Ramos (cell line): ENCODE results near the gene CATSPER2.
"Not testable (repeated sequence)": the region's sequence is repeated elsewhere in the genome, so short reads cannot be mapped to it uniquely, and the experiment has no call there.

ENCODE experiments used
- in situ Hi-C: fragments of 300-500 bp; cut with MboI; formaldehyde crosslinking; loops from one replicate; pipeline ENCODE4 v1.14.3; 2022; ENCODE audit warnings: low sequenced_read_pairs; ENCODE audit not compliant: unreplicated experiment

CATSPER2 gene

DNA sequence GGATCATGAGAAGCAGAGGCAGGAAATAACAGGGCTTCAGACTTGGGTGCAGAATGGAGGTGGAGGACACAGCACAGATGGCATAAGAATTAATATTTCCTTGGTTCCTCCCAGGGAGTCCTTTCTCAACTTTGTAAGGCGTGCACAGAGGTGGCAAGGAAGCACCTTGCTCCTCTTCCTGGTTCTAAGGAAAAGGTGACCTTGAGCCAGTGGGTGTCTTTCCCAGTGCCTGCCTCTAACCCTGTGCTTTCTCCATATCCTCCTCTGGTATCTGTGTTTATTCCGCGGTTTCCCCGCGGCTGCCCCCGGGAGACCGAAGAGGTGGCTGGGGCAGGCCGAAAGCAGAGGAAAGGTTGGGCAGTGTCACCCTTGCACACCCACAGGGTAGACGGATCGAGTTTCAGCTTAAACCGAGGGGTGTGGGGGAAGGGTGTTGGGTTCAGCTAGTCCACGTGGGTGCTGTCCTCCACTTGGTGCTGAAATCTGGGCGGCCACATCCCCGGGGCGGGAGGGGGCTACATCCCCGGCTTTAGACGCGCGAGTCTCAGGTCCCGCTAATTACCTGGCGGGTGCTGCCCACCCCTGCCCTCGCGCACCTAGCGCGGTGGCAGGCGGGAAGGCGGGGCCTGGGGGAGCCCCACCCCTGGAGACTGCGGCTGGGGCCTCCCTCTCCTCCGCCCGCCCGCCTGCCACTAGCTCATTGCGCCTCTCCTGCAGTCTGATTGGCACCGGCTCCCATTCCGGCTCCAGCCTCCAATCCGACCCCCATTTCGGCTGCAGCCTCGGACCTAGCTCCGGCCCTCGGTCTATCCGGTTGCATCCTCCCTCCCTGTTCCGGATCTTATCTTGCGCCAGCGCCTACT is 55.1 kb downstream of the CATSPER2 start, which contains the start of gene CKMT1B:
Gene CKMT1B (plus strand): TSS at position 700 of the 863 bp plus-strand sequence. CDS start 192 bp downstream, outside the sequence.
- in situ Hi-C loops: not testable (repeated sequence)

DNA sequence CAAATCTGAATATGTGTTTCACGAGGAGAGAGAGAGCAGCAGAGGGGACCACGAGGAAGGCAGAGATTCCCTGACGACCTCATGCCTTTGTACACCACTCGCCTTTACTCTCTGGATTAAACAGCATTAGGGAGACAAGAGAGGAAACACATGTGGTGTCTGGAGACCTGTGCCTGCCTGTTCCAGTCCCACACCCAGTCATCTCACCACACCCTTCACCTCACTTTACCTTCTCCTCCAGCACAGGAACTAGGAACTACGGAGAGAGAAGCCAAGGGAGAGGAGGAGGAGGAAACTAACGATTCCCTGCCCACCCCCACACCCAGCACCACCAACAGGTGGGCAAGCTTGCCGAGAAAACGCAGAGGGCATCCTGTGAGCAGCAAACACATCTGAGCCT is 55.8 kb downstream of the CATSPER2 start:
- in situ Hi-C loops: not testable (repeated sequence)

DNA sequence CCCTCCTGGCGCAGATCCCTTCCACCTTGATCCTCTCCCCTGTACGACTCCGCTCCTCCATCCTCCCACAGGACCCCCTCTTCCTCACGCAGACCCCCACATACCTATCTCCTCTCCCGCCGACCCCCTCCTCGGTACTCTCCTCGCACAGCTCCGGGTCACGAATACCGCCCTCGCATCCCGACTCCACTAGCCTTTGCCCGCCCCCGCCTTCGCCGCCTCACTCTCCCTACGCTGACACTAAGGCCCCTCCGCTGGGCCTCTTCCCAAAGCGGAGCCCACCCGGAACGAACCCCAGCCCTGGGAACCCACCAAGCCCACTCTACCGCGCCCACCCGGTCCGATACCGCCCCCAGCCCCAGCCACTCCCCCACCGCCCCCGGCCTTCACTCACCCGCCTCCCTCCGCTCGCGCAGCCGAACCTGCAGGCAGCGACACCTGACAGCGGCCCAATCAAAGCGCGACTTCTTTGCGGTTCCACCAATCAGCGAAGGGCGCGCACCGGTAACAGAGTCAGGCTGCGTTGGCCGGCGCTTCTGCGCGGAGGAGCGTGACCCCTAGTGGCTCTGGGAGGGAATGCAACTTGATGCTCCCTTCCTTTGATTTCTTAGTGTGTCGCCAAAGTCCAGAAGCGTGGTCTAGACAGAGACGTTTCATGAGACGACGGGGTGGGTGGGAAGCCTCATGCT is 58.7 kb downstream of the CATSPER2 start, which contains the start of gene PPIP5K1:
Gene PPIP5K1 (minus strand): TSS at position 431 of the 689 bp plus-strand sequence. CDS start 5,704 bp downstream, outside the sequence.
- in situ Hi-C loops: not testable (repeated sequence)
